ENCODE results near the gene SVOP. TPM values are rescaled to one million over a fixed set of nuclear protein-coding genes. Genes with fewer than 3 reads are reported as not detected.

The SVOP gene
- total and polyA plus RNA-seq, 2 donors (not counting 1 experiment from before 2014, with no cell fraction given), result not detected

- Mint-ChIP-seq H3K4me3 (no peak overlapping the region), H3K27ac (no peak overlapping the region), H3K9me3 (ENCODE audit: insufficient read depth) (no peaks in the 10 kb centered on the region), H3K27me3 (peaks cover 21% of the 10 kb centered on the region), H3K4me1 (no peaks in the 10 kb centered on the region)
- ATAC-seq (ENCODE audit: low read depth) (no peak), DNase-seq (no peak)
- Histone ChIP-seq H3K4me2 (replicated peaks; ENCODE audit: low read depth, low read length, poor library complexity, severe bottlenecking) (no peak overlapping the region), H3K4me1 (ENCODE audit: control insufficient read depth in 2 of 2, insufficient read depth in 2 of 2, low read length in 2 of 2) (no peaks in the 10 kb centered on the region), H3K27ac (ENCODE audit: low read length in 2 of 2) (no peak overlapping the region), H3K36me3 (replicated peaks in 1 of 2; ENCODE audit: control extremely low read depth in 1 of 2, control insufficient read depth in 1 of 2, extremely low read depth in 1 of 2, insufficient read depth in 2 of 2, low read length in 1 of 2) (no peaks in the 10 kb centered on the region), H2AFZ (ENCODE audit: insufficient read depth, low read depth, low read length, poor library complexity, severe bottlenecking) (no peak overlapping the region), H4K20me1 (ENCODE audit: control insufficient read depth, insufficient read depth, low read length, poor library complexity, severe bottlenecking) (no peaks in the 10 kb centered on the region), H3K4me3 (ENCODE audit: control extremely low read depth in 1 of 5, extremely low read depth in 1 of 5, insufficient read depth in 1 of 5, low read depth in 2 of 5, low read length in 4 of 5) (no peak overlapping the region), H3K27me3 (replicated peaks in 1 of 4; ENCODE audit: control extremely low read depth in 1 of 4, control insufficient read depth in 3 of 4, insufficient read depth in 4 of 4, low read length in 3 of 4) (peaks cover 0 to 5% (median 0%) of the 10 kb centered on the region in 4 experiments), H3K79me2 (ENCODE audit: control insufficient read depth, insufficient read depth, low read length) (no peaks in the 10 kb centered on the region), H3K9me3 (ENCODE audit: control extremely low read depth in 1 of 3, control insufficient read depth in 2 of 3, insufficient read depth in 1 of 3, low read length in 2 of 3) (no peaks in the 10 kb centered on the region), H3K9ac (ENCODE audit: low read length) (no peak overlapping the region)
- intact Hi-C loops (cut with micrococcal nuclease), result no loop called here
- POLR2A ChIA-PET, result no interaction called here
- TF ChIP-seq EZH2 (IDR thresholded peaks at IDR 0.05; ENCODE audit: borderline replicate concordance, insufficient read depth, low read depth, low read length, poor library complexity, severe bottlenecking) (no peak), CTCF (IDR thresholded peaks at IDR 0.05) (no peak)
- WGBS (ENCODE audit: insufficient coverage), result 94% methylated on average over 6 of the region's 11 CpGs
- CTCF ChIA-PET, result interaction anchor here (1.2 to 1.3 kb wide), 2 partner anchors 9 kb away, joined by 3 to 4 read pairs; no protein-coding TSS in a partner anchor
These were observed 60.9 kb downstream of the SVOP start for GRCh38 chr12:108959748-108960655.

Data from B cell (primary cell).